DND-41 (cell line): ENCODE results near the gene ARHGEF6.

ENCODE experiments used
- ATAC-seq: fragments of 200-7000 bp; cut with Tn5 transposase; 3 replicates; pipeline ENCODE4 v1.9.1; 2021; ENCODE audit warnings: low read depth; ENCODE audit not compliant: insufficient read depth
- DNase-seq: peaks from one replicate; pipeline ENCODE4 v3.0.0-alpha.2; 2020
- H2AFZ ChIP-seq: 2 replicates; pipeline ENCODE4 v1.6.0; 2012; ENCODE audit warnings: low read depth, low read length
- H3K27ac ChIP-seq: 2 replicates; pipeline ENCODE4 v1.5.1; 2012; ENCODE audit warnings: low read length, inconsistent platforms
- H3K27me3 ChIP-seq: fragments of 200-600 bp; sonication (generic); 2 replicates; pipeline ENCODE4 v1.6.0; 2012; ENCODE audit warnings: low read length, mild to moderate bottlenecking, inconsistent platforms; ENCODE audit not compliant: insufficient read depth, poor library complexity
- H3K36me3 ChIP-seq: 2 replicates; pipeline ENCODE4 v1.5.1; 2012; ENCODE audit warnings: low read length, inconsistent platforms; ENCODE audit not compliant: insufficient read depth
- H3K4me1 ChIP-seq: 2 replicates; pipeline ENCODE4 v1.5.1; 2012; ENCODE audit warnings: mild to moderate bottlenecking, low read length; ENCODE audit not compliant: insufficient read depth
- H3K4me2 ChIP-seq: 2 replicates; pipeline ENCODE4 v1.6.0; 2012; ENCODE audit warnings: mild to moderate bottlenecking, moderate library complexity, low read length, inconsistent platforms; ENCODE audit not compliant: insufficient read depth
- H3K4me3 ChIP-seq, 2 experiments: fragments of 200-600 bp in 1 of 2; shearing (Covaris generic) in 1 of 2; 2 replicates each; pipeline ENCODE4 v1.5.1; 2012 to 2016; ENCODE audit warnings: inconsistent platforms in 2 of 2, low read length in 2 of 2, mild to moderate bottlenecking in 2 of 2, low read depth in 1 of 2, moderate library complexity in 1 of 2
- H3K79me2 ChIP-seq: 2 replicates; pipeline ENCODE4 v1.6.0; 2012; ENCODE audit warnings: low read length, inconsistent platforms; ENCODE audit not compliant: insufficient read depth
- H3K9ac ChIP-seq: 2 replicates; pipeline ENCODE4 v1.6.0; 2012; ENCODE audit warnings: low read depth, mild to moderate bottlenecking, inconsistent platforms, low read length, moderate library complexity
- H3K9me3 ChIP-seq: 2 replicates; pipeline ENCODE4 v1.5.1; 2012; ENCODE audit warnings: low read length, moderate library complexity, mild to moderate bottlenecking, inconsistent platforms; ENCODE audit not compliant: insufficient read depth, severe bottlenecking
- H4K20me1 ChIP-seq: 2 replicates; pipeline ENCODE4 v1.6.0; 2012; ENCODE audit warnings: low read length; ENCODE audit not compliant: insufficient read depth
- CTCF ChIP-seq: IDR thresholded peaks from 2 replicates; pipeline ENCODE4 v1.5.1; 2012; ENCODE audit warnings: borderline replicate concordance, low read length, moderate library complexity, mild to moderate bottlenecking; ENCODE audit not compliant: poor library complexity, severe bottlenecking; ENCODE audit errors: extremely low read depth
- EZH2 ChIP-seq: IDR thresholded peaks from 3 replicates; pipeline ENCODE4 v1.6.1; 2012; ENCODE audit warnings: borderline replicate concordance, low read depth, mild to moderate bottlenecking, moderate library complexity, low read length, inconsistent platforms; ENCODE audit not compliant: severe bottlenecking

The ARHGEF6 gene

GRCh38 chrX:136794080-136794479 is 13.3 kb upstream of the ARHGEF6 start:
- no peak overlapping the region for H3K4me3 ChIP-seq
- H3K27ac ChIP-seq, result no peak overlapping the region
- H3K4me1 ChIP-seq, result peaks cover 6% of the 10 kb centered on the region
- H4K20me1 ChIP-seq, result no peaks in the 10 kb centered on the region
- TF ChIP-seq EZH2 (no peak), CTCF (no peak)
- no peaks in the 10 kb centered on the region for H3K27me3 ChIP-seq
- H3K4me2 ChIP-seq, result no peak overlapping the region
- no peak for ATAC-seq
- no peaks in the 10 kb centered on the region for H3K9me3 ChIP-seq
- H3K36me3 ChIP-seq, result no peaks in the 10 kb centered on the region
- DNase-seq, result no peak
- no peaks in the 10 kb centered on the region for H3K79me2 ChIP-seq
- no peak overlapping the region for H3K9ac ChIP-seq
- no peak overlapping the region for H2AFZ ChIP-seq

GRCh38 chrX:136789856-136790255 is 9.1 kb upstream of the ARHGEF6 start:
- ATAC-seq (no peak), DNase-seq (no peak)
- TF ChIP-seq CTCF (no peak), EZH2 (no peak)
- no peaks in the 10 kb centered on the region for H3K79me2 ChIP-seq
- no peak overlapping the region for H3K9ac ChIP-seq
- H3K4me1 ChIP-seq, result peaks cover under 1% of the 10 kb centered on the region; the same call in 1 of the 2 replicates
- H3K4me3 ChIP-seq, result no peak overlapping the region
- H4K20me1 ChIP-seq, result no peaks in the 10 kb centered on the region
- no peaks in the 10 kb centered on the region for H3K9me3 ChIP-seq
- no peak overlapping the region for H3K27ac ChIP-seq
- no peaks in the 10 kb centered on the region for H3K27me3 ChIP-seq
- H3K36me3 ChIP-seq, result no peaks in the 10 kb centered on the region
- no peak overlapping the region for H3K4me2 ChIP-seq
- no peak overlapping the region for H2AFZ ChIP-seq

GRCh38 chrX:136784231-136784630 is 3.5 kb upstream of the ARHGEF6 start:
- Histone ChIP-seq H3K9ac (no peak overlapping the region), H3K4me2 (peak overlapping the region; percentile 43), H3K4me1 (peaks cover 39% of the 10 kb centered on the region), H3K27ac (peak overlapping the region; percentile 73), H3K4me3 (no peak overlapping the region), H3K36me3 (no peaks in the 10 kb centered on the region), H3K9me3 (no peaks in the 10 kb centered on the region), H3K79me2 (peaks cover 15% of the 10 kb centered on the region), H4K20me1 (no peaks in the 10 kb centered on the region), H2AFZ (peak overlapping the region; percentile 74), H3K27me3 (no peaks in the 10 kb centered on the region)
- ATAC-seq, result no peak
- TF ChIP-seq EZH2 (no peak), CTCF (no peak)
- peak; percentile 32 for DNase-seq

GRCh38 chrX:136783159-136783558 is 2.4 kb upstream of the ARHGEF6 start:
- H3K9me3 ChIP-seq, result no peaks in the 10 kb centered on the region
- peaks cover 50% of the 10 kb centered on the region for H3K4me1 ChIP-seq
- no peak overlapping the region for H3K4me2 ChIP-seq
- no peak overlapping the region; the same call in 1 of the 2 replicates for H2AFZ ChIP-seq
- H3K4me3 ChIP-seq, result no peak overlapping the region
- DNase-seq (no peak), ATAC-seq (no peak)
- H3K27ac ChIP-seq, result peak overlapping the region; percentile 38
- H3K36me3 ChIP-seq, result 0 out of 2 replicates have a peak, but pooled peaks cover 7% of the 10 kb centered on the region
- peaks cover 26% of the 10 kb centered on the region for H3K79me2 ChIP-seq
- no peaks in the 10 kb centered on the region for H4K20me1 ChIP-seq
- TF ChIP-seq CTCF (no peak), EZH2 (no peak)
- no peaks in the 10 kb centered on the region for H3K27me3 ChIP-seq
- no peak overlapping the region for H3K9ac ChIP-seq
